ENCODE data around the gene SP7. TPM values are rescaled to one million over a fixed set of nuclear protein-coding genes. Genes with fewer than 3 reads are reported as not detected.

Gene SP7
- total RNA-seq, 1 donor from 2014 or later: not detected

- Mint-ChIP-seq H3K27ac (ENCODE audit: unreplicated experiment) (no peak overlapping the region), H3K36me3 (ENCODE audit: low read depth) (peaks cover 28% of the 10 kb centered on the region), H3K4me3 (ENCODE audit: unreplicated experiment) (no peak overlapping the region), H3K4me1 (ENCODE audit: low read depth) (peaks cover 10% of the 10 kb centered on the region), H3K27me3 (ENCODE audit: low read depth) (no peaks in the 10 kb centered on the region), H3K9me3 (ENCODE audit: low read depth) (no peaks in the 10 kb centered on the region)
- DNase-seq (ENCODE audit: low spot score): no peak
- no peak for TF ChIP-seq CTCF (IDR thresholded peaks at IDR 0.05)
These were observed 29.3 kb downstream of the SP7 start for GRCh38 chr12:53306826-53307225.

GRCh38 chr12:53302903-53303302, 33.3 kb downstream of the SP7 start:
- no peak overlapping the region for H3K4me3 Mint-ChIP-seq (ENCODE audit: unreplicated experiment)
- DNase-seq (ENCODE audit: low spot score): no peak
- H3K27me3 Mint-ChIP-seq (ENCODE audit: low read depth): no peaks in the 10 kb centered on the region
- peak overlapping the region; percentile 79 for H3K27ac Mint-ChIP-seq (ENCODE audit: unreplicated experiment)
- H3K4me1 Mint-ChIP-seq (ENCODE audit: low read depth): peaks cover 45% of the 10 kb centered on the region
- no peak for TF ChIP-seq CTCF (IDR thresholded peaks at IDR 0.05)
- peaks cover 25% of the 10 kb centered on the region for H3K36me3 Mint-ChIP-seq (ENCODE audit: low read depth)
- H3K9me3 Mint-ChIP-seq (ENCODE audit: low read depth): no peaks in the 10 kb centered on the region

GRCh38 chr12:53300187-53300586, 36.0 kb downstream of the SP7 start:
- TF ChIP-seq CTCF (IDR thresholded peaks at IDR 0.05): no peak
- H3K4me1 Mint-ChIP-seq (ENCODE audit: low read depth): peaks cover 69% of the 10 kb centered on the region
- H3K27me3 Mint-ChIP-seq (ENCODE audit: low read depth): no peaks in the 10 kb centered on the region
- H3K9me3 Mint-ChIP-seq (ENCODE audit: low read depth): no peaks in the 10 kb centered on the region
- H3K36me3 Mint-ChIP-seq (ENCODE audit: low read depth): peaks cover 15% of the 10 kb centered on the region
- peak overlapping the region; percentile 84 for H3K4me3 Mint-ChIP-seq (ENCODE audit: unreplicated experiment)
- H3K27ac Mint-ChIP-seq (ENCODE audit: unreplicated experiment): peak overlapping the region; percentile 96
- DNase-seq (ENCODE audit: low spot score): no peak

- DNase-seq (ENCODE audit: low spot score): peak; percentile 97
- peaks cover 74% of the 10 kb centered on the region for H3K4me1 Mint-ChIP-seq (ENCODE audit: low read depth)
- peaks cover 15% of the 10 kb centered on the region for H3K36me3 Mint-ChIP-seq (ENCODE audit: low read depth)
- TF ChIP-seq CTCF (IDR thresholded peaks at IDR 0.05): peak; percentile 65
- H3K27me3 Mint-ChIP-seq (ENCODE audit: low read depth): no peaks in the 10 kb centered on the region
- no peaks in the 10 kb centered on the region for H3K9me3 Mint-ChIP-seq (ENCODE audit: low read depth)
- H3K4me3 Mint-ChIP-seq (ENCODE audit: unreplicated experiment): peak within 1 kb of the TSS; percentile 84
- H3K27ac Mint-ChIP-seq (ENCODE audit: unreplicated experiment): peak within 1 kb of the TSS; percentile 96
These were observed 36.5 kb downstream of the SP7 start, which contains the start of gene MYG1 for GRCh38 chr12:53299454-53300180. MYG1 (plus strand) TSS chr12:53299695; CDS start chr12:53299738, 43 bp downstream.

GRCh38 chr12:53299101-53299453, 37.1 kb downstream of the SP7 start:
- Mint-ChIP-seq H3K27ac (ENCODE audit: unreplicated experiment) (peak overlapping the region; percentile 96), H3K27me3 (ENCODE audit: low read depth) (no peaks in the 10 kb centered on the region), H3K9me3 (ENCODE audit: low read depth) (no peaks in the 10 kb centered on the region), H3K4me1 (ENCODE audit: low read depth) (peaks cover 74% of the 10 kb centered on the region), H3K4me3 (ENCODE audit: unreplicated experiment) (peak overlapping the region; percentile 84), H3K36me3 (ENCODE audit: low read depth) (peaks cover 15% of the 10 kb centered on the region)
- DNase-seq (ENCODE audit: low spot score): no peak
- no peak for TF ChIP-seq CTCF (IDR thresholded peaks at IDR 0.05)

Data from chondrocyte (in vitro differentiated cells).